H9 (cell line): ENCODE measurements around the gene PCGF6. TPM values are rescaled to one million over a fixed set of nuclear protein-coding genes. Genes with fewer than 3 reads are reported as not detected.

Experiments
- DNase-seq: peaks from one replicate; pipeline ENCODE4 v3.0.0-alpha.2; 2017
- H2AFZ ChIP-seq: one replicate; pipeline ENCODE4 v1.6.1; 2013; ENCODE audit warnings: mild to moderate bottlenecking, low read length, control low read depth, moderate library complexity
- H2AK5ac ChIP-seq: 2 replicates; pipeline ENCODE4 v1.6.1; 2013; ENCODE audit warnings: low read length, control low read depth, mixed read lengths; ENCODE audit not compliant: insufficient read length
- H2BK120ac ChIP-seq: one replicate; pipeline ENCODE4 v1.6.1; 2013; ENCODE audit warnings: low read depth, mild to moderate bottlenecking, low read length, control low read depth, inconsistent platforms; ENCODE audit not compliant: poor library complexity, severe bottlenecking
- H2BK12ac ChIP-seq: 2 replicates; pipeline ENCODE4 v1.6.1; 2013; ENCODE audit warnings: low read length, control low read depth, mixed read lengths, low read depth; ENCODE audit not compliant: insufficient read length
- H2BK15ac ChIP-seq: 2 replicates; pipeline ENCODE4 v1.6.1; 2013; ENCODE audit warnings: low read depth, low read length, control low read depth
- H2BK20ac ChIP-seq: one replicate; pipeline ENCODE4 v1.6.1; 2013; ENCODE audit warnings: low read depth, mild to moderate bottlenecking, low read length, control low read depth, inconsistent platforms; ENCODE audit not compliant: poor library complexity, severe bottlenecking
- H2BK5ac ChIP-seq: 2 replicates; pipeline ENCODE4 v1.6.1; 2013; ENCODE audit warnings: low read length, control low read depth, mixed read lengths; ENCODE audit not compliant: insufficient read length
- H3K14ac ChIP-seq: 2 replicates; pipeline ENCODE4 v1.6.1; 2013; ENCODE audit warnings: low read length, control low read depth; ENCODE audit not compliant: insufficient read depth
- H3K18ac ChIP-seq: 2 replicates; pipeline ENCODE4 v1.6.1; 2013; ENCODE audit warnings: low read depth, mild to moderate bottlenecking, mixed read lengths, low read length, control low read depth; ENCODE audit not compliant: insufficient read length
- H3K23ac ChIP-seq: 2 replicates; pipeline ENCODE4 v1.6.1; 2013; ENCODE audit warnings: low read length, control low read depth, mixed read lengths, low read depth; ENCODE audit not compliant: insufficient read length
- H3K23me2 ChIP-seq: 2 replicates; pipeline ENCODE4 v1.6.1; 2013; ENCODE audit warnings: low read depth, mild to moderate bottlenecking, mixed read lengths, low read length, control low read depth; ENCODE audit not compliant: insufficient read length, poor library complexity, severe bottlenecking
- H3K27ac ChIP-seq: 2 replicates; pipeline ENCODE4 v1.5.1; 2013; ENCODE audit warnings: low read length, control low read depth, mixed read lengths, low read depth; ENCODE audit not compliant: insufficient read length
- H3K27me3 ChIP-seq: 2 replicates; pipeline ENCODE4 v1.6.1; 2013; ENCODE audit warnings: low read length, control low read depth, inconsistent platforms; ENCODE audit not compliant: insufficient read depth
- H3K4ac ChIP-seq: 2 replicates; pipeline ENCODE4 v1.6.1; 2013; ENCODE audit warnings: low read depth, mild to moderate bottlenecking, control low read depth, inconsistent platforms, low read length, moderate library complexity
- H3K4me1 ChIP-seq: 2 replicates; pipeline ENCODE4 v1.6.1; 2013; ENCODE audit warnings: low read length, control low read depth, inconsistent platforms; ENCODE audit not compliant: insufficient read depth
- H3K4me2 ChIP-seq: 2 replicates; pipeline ENCODE4 v1.6.1; 2013; ENCODE audit warnings: low read length, control low read depth, mixed read lengths; ENCODE audit not compliant: insufficient read length, insufficient read depth
- H3K56ac ChIP-seq: 2 replicates; pipeline ENCODE4 v1.6.1; 2013; ENCODE audit warnings: low read depth, mild to moderate bottlenecking, mixed read lengths, low read length, control low read depth; ENCODE audit not compliant: insufficient read length
- H3K79me1 ChIP-seq: 2 replicates; pipeline ENCODE4 v1.6.1; 2013; ENCODE audit warnings: low read depth, mild to moderate bottlenecking, moderate library complexity, low read length, control low read depth, inconsistent platforms; ENCODE audit not compliant: insufficient read depth, poor library complexity, severe bottlenecking
- H3K79me2 ChIP-seq: 2 replicates; pipeline ENCODE4 v1.6.1; 2013; ENCODE audit warnings: low read length, control low read depth, inconsistent platforms; ENCODE audit not compliant: insufficient read depth
- H3K9ac ChIP-seq: 2 replicates; pipeline ENCODE4 v1.6.1; 2013; ENCODE audit warnings: low read length, control low read depth, mixed read lengths; ENCODE audit not compliant: insufficient read length; ENCODE audit errors: extremely low read depth
- H3K9me3 ChIP-seq: one replicate; pipeline ENCODE4 v1.6.1; 2013; ENCODE audit warnings: low read depth, low read length, inconsistent platforms; ENCODE audit not compliant: control insufficient read depth
- H3T11ph ChIP-seq: one replicate; pipeline ENCODE4 v1.6.1; 2013; ENCODE audit warnings: mild to moderate bottlenecking, low read length, control low read depth, inconsistent platforms
- H4K20me1 ChIP-seq: one replicate; pipeline ENCODE4 v1.6.1; 2013; ENCODE audit not compliant: control insufficient read depth, insufficient read length, insufficient read depth
- H4K5ac ChIP-seq: 2 replicates; pipeline ENCODE4 v1.6.1; 2013; ENCODE audit warnings: low read depth, mild to moderate bottlenecking, mixed read lengths, low read length, control low read depth; ENCODE audit not compliant: insufficient read length
- H4K8ac ChIP-seq: replicated peaks from 2 replicates; pipeline ENCODE4 v1.6.1; 2013; ENCODE audit warnings: low read length, control low read depth, mixed read lengths, low read depth; ENCODE audit not compliant: insufficient read length
- H4K91ac ChIP-seq: 2 replicates; pipeline ENCODE4 v1.6.1; 2013; ENCODE audit warnings: low read depth, mild to moderate bottlenecking, moderate library complexity, mixed read lengths, low read length, control low read depth; ENCODE audit not compliant: insufficient read length
- H3K27ac Mint-ChIP-seq, 3 experiments: 2 replicates in 2 of 3; 3 replicates in 1 of 3; pipeline ENCODE4 v1.8.0; 2020 to 2021; ENCODE audit warnings: mixed read lengths in 3 of 3, mild to moderate bottlenecking in 1 of 3, moderate library complexity in 1 of 3
- H3K27me3 Mint-ChIP-seq: 2 replicates; pipeline ENCODE4 v1.8.0; 2021; ENCODE audit warnings: low read depth, mild to moderate bottlenecking, moderate library complexity, mixed read lengths
- H3K36me3 Mint-ChIP-seq, 3 experiments: 2 replicates in 2 of 3; 3 replicates in 1 of 3; pipeline ENCODE4 v1.8.0; 2020 to 2021; ENCODE audit warnings: low read depth in 3 of 3, mixed read lengths in 3 of 3; ENCODE audit not compliant: insufficient read depth in 1 of 3
- H3K4me1 Mint-ChIP-seq, 2 experiments: 2 replicates each; pipeline ENCODE4 v1.8.0; 2020; ENCODE audit warnings: mixed read lengths in 2 of 2
- H3K4me3 Mint-ChIP-seq, 2 experiments: 2 replicates in 1 of 2; 3 replicates in 1 of 2; pipeline ENCODE4 v1.8.0; 2020 to 2021; ENCODE audit warnings: mild to moderate bottlenecking in 2 of 2, mixed read lengths in 2 of 2, moderate library complexity in 1 of 2
- H3K9me3 Mint-ChIP-seq, 2 experiments: 2 replicates in 1 of 2; 3 replicates in 1 of 2; pipeline ENCODE4 v1.8.0; 2020; ENCODE audit warnings: mild to moderate bottlenecking in 2 of 2, mixed read lengths in 2 of 2, moderate library complexity in 1 of 2
- CTCF ChIP-seq: fragments of 200-600 bp; sonication (generic); conservative IDR thresholded peaks from 3 replicates; pipeline ENCODE4 v1.8.0; 2021; ENCODE audit warnings: antibody characterized with exemption, mild to moderate bottlenecking
- WGBS: extraction: QIAGEN DNeasy Blood & Tissue Kit; methylation state at CpG from one replicate; pipeline ENCODE4 v1.1.7; 2013; ENCODE audit warnings: missing lambda C conversion rate, low lambda C conversion rate, mixed read lengths; ENCODE audit not compliant: insufficient read length; ENCODE audit errors: extremely low coverage; 5-methylcytosine and 5-hydroxymethylcytosine counted together
- total RNA-seq: library from RNA; stranded (reverse); gene quantifications from 2 replicates; pipeline ENCODE4 v1.2.1, GENCODE V29; 2021

The PCGF6 gene
- total RNA-seq, 1 experiment from 2014 or later: 23.5 TPM

GRCh38 chr10:103382769-103383168 is 31.8 kb upstream of the PCGF6 start:
- H3K27me3 Mint-ChIP-seq: no peaks in the 10 kb centered on the region
- no peak overlapping the region for H4K5ac ChIP-seq
- no peaks in the 10 kb centered on the region for H3K9me3 ChIP-seq
- no peaks in the 10 kb centered on the region for H3K79me2 ChIP-seq
- no peak overlapping the region for H3K56ac ChIP-seq
- TF ChIP-seq CTCF: no peak
- no peaks in the 10 kb centered on the region for H3K23me2 ChIP-seq
- peaks cover 11 to 49% (median 32%) of the 10 kb centered on the region in 3 experiments; a peak in 6 of 7 replicates for H3K36me3 Mint-ChIP-seq
- H3T11ph ChIP-seq: no peak overlapping the region
- H3K27ac Mint-ChIP-seq: no peak overlapping the region
- no peak overlapping the region for H2BK20ac ChIP-seq
- H2BK5ac ChIP-seq: no peak overlapping the region
- H4K20me1 ChIP-seq: no peaks in the 10 kb centered on the region
- H4K8ac ChIP-seq: no peak overlapping the region
- no peak overlapping the region for H4K91ac ChIP-seq
- H3K18ac ChIP-seq: no peak overlapping the region
- no peak overlapping the region for H3K9ac ChIP-seq
- H2BK120ac ChIP-seq: no peak overlapping the region
- no peak overlapping the region for H3K4me3 Mint-ChIP-seq
- no peak overlapping the region for H3K4me2 ChIP-seq
- H3K4ac ChIP-seq: no peak overlapping the region
- H3K27ac ChIP-seq: no peak overlapping the region
- H3K4me1 Mint-ChIP-seq: no peaks in the 10 kb centered on the region
- no peak overlapping the region for H3K14ac ChIP-seq
- H2BK15ac ChIP-seq: no peak overlapping the region
- DNase-seq: no peak
- no peaks in the 10 kb centered on the region for H3K9me3 Mint-ChIP-seq
- no peak overlapping the region for H2AFZ ChIP-seq
- no peaks in the 10 kb centered on the region for H3K4me1 ChIP-seq
- no peak overlapping the region for H3K23ac ChIP-seq
- no peaks in the 10 kb centered on the region for H3K79me1 ChIP-seq
- H2BK12ac ChIP-seq: no peak overlapping the region
- no CpG with 5 or more reads among the region's 5 CpGs for WGBS
- no peaks in the 10 kb centered on the region for H3K27me3 ChIP-seq
- H2AK5ac ChIP-seq: no peak overlapping the region
